ENCODE measurements around the gene CTXN1.
A peak's percentile ranks its signal among the peaks of the same experiment; 100 is the strongest.
"Not testable (repeated sequence)": the region's sequence is repeated elsewhere in the genome, so short reads cannot be mapped to it uniquely, and the experiment has no call there.

The CTXN1 gene

GRCh38 chr19:7961920-7962626 is 36.1 kb upstream of the CTXN1 start:
- H3K4me3 ChIP-seq (ENCODE audit: low read depth, low read length): no peak overlapping the region
- TF ChIP-seq CTCF (IDR thresholded peaks at IDR 0.05; ENCODE audit: low read depth, low read length): no peak

- H3K4me3 ChIP-seq (ENCODE audit: low read depth, low read length): not testable (repeated sequence)
Measured at GRCh38 chr19:7961082-7961481, 35.1 kb upstream of the CTXN1 start.

- no peak overlapping the region for H3K4me3 ChIP-seq (ENCODE audit: low read depth, low read length)
- no peak for TF ChIP-seq CTCF (IDR thresholded peaks at IDR 0.05; ENCODE audit: low read depth, low read length)
Measured at GRCh38 chr19:7959211-7959610, 33.3 kb upstream of the CTXN1 start.

- TF ChIP-seq CTCF (IDR thresholded peaks at IDR 0.05; ENCODE audit: low read depth, low read length): no peak
- H3K4me3 ChIP-seq (ENCODE audit: low read depth, low read length): no peak overlapping the region
Measured at GRCh38 chr19:7955696-7956095, 29.8 kb upstream of the CTXN1 start.

GRCh38 chr19:7953576-7953975 is 27.6 kb upstream of the CTXN1 start:
- no peak for TF ChIP-seq CTCF (IDR thresholded peaks at IDR 0.05; ENCODE audit: low read depth, low read length)
- H3K4me3 ChIP-seq (ENCODE audit: low read depth, low read length): no peak overlapping the region

- TF ChIP-seq CTCF (IDR thresholded peaks at IDR 0.05; ENCODE audit: low read depth, low read length): no peak
- no peak overlapping the region for H3K4me3 ChIP-seq (ENCODE audit: low read depth, low read length)
Measured at GRCh38 chr19:7953060-7953459, 27.1 kb upstream of the CTXN1 start.

- no peak for TF ChIP-seq CTCF (IDR thresholded peaks at IDR 0.05; ENCODE audit: low read depth, low read length)
- H3K4me3 ChIP-seq (ENCODE audit: low read depth, low read length): no peak overlapping the region
Measured at GRCh38 chr19:7947939-7948338, 22.0 kb upstream of the CTXN1 start.

GRCh38 chr19:7944177-7944761 is 18.3 kb upstream of the CTXN1 start:
- H3K4me3 ChIP-seq (ENCODE audit: low read depth, low read length): peak overlapping the region; percentile 68
- peak; percentile 63 for TF ChIP-seq CTCF (IDR thresholded peaks at IDR 0.05; ENCODE audit: low read depth, low read length)

Data from WI38 (cell line).